Natural killer cell (primary cell): ENCODE data around the gene SYT13. TPM values are rescaled to one million over a fixed set of nuclear protein-coding genes. Genes with fewer than 3 reads are reported as not detected.

ENCODE experiments used
- ATAC-seq, 3 donors: fragments of 150-1000 bp in 2 of 3; fragments of 200-7000 bp in 1 of 3; cut with Tn5 transposase; 1 replicate in 1 of 3; 2 replicates in 2 of 3; pipeline ENCODE4 v1.10.0; 2021; ENCODE audit warnings: mild to moderate bottlenecking in 2 of 3, moderate library complexity in 2 of 3
- DNase-seq, 2 donors: peaks; one replicate each; pipeline versions ENCODE4 v3.0.0 to v3.0.0-alpha.2; 2013 to 2021; ENCODE audit warnings: mixed read lengths in 1 of 2
- H3K27ac ChIP-seq: one replicate; pipeline ENCODE4 v1.5.1; 2013; ENCODE audit warnings: mild to moderate bottlenecking, low read length
- H3K27me3 ChIP-seq: one replicate; pipeline ENCODE4 v1.6.1; 2013; ENCODE audit warnings: low read length; ENCODE audit not compliant: control insufficient read depth, insufficient read depth
- H3K36me3 ChIP-seq: one replicate; pipeline ENCODE4 v1.6.1; 2013; ENCODE audit warnings: low read length; ENCODE audit not compliant: control insufficient read depth, insufficient read depth
- H3K4me1 ChIP-seq: one replicate; pipeline ENCODE4 v1.6.1; 2013; ENCODE audit warnings: low read length; ENCODE audit not compliant: control insufficient read depth, insufficient read depth
- H3K4me3 ChIP-seq: one replicate; pipeline ENCODE4 v1.5.1; 2013; ENCODE audit warnings: low read length
- H3K9me3 ChIP-seq: one replicate; pipeline ENCODE4 v1.6.1; 2013; ENCODE audit warnings: low read length; ENCODE audit not compliant: control insufficient read depth, insufficient read depth
- H3K27ac Mint-ChIP-seq, 2 donors: one replicate each; pipeline ENCODE4 v1.8.0; 2022; ENCODE audit warnings: mild to moderate bottlenecking in 2 of 2, mixed read lengths in 2 of 2, moderate library complexity in 1 of 2
- H3K27me3 Mint-ChIP-seq, 2 donors: one replicate each; pipeline ENCODE4 v1.8.0; 2022; ENCODE audit warnings: low read depth in 2 of 2, mixed read lengths in 2 of 2
- H3K36me3 Mint-ChIP-seq: one replicate; pipeline ENCODE4 v1.8.0; 2022; ENCODE audit warnings: mixed read lengths
- H3K4me1 Mint-ChIP-seq, 2 donors: one replicate each; pipeline ENCODE4 v1.8.0; 2022; ENCODE audit warnings: mixed read lengths in 2 of 2
- H3K4me3 Mint-ChIP-seq: one replicate; pipeline ENCODE4 v1.8.0; 2022; ENCODE audit warnings: mild to moderate bottlenecking, moderate library complexity, mixed read lengths
- H3K9me3 Mint-ChIP-seq, 2 donors: one replicate each; pipeline ENCODE4 v1.8.0; 2022; ENCODE audit warnings: mixed read lengths in 2 of 2
- CTCF ChIP-seq: fragments of 200-600 bp; IDR thresholded peaks from one replicate; pipeline ENCODE4 v1.8.0; 2022; ENCODE audit warnings: antibody characterized with exemption
- WGBS: methylation state at CpG from one replicate; pipeline ENCODE4 v1.1.7; 2013; ENCODE audit warnings: missing lambda C conversion rate; ENCODE audit not compliant: insufficient coverage; 5-methylcytosine and 5-hydroxymethylcytosine counted together
- intact Hi-C: fragments of 100-400 bp; cut with micrococcal nuclease; formaldehyde crosslinking; loops from one replicate; pipeline ENCODE4 v1.14.2; 2022
- total RNA-seq, 4 donors: library from RNA; stranded (reverse); fragments of 120-200 nt in 1 of 4; gene quantifications; one replicate each; pipeline versions ENCODE4 v1.2.3 to v1.2.4, GENCODE V29; 2013 to 2022

The SYT13 gene
- total RNA-seq, 3 donors from 2014 or later (not counting 1 experiment from before 2014, with no cell fraction given), result not detected

DNA sequence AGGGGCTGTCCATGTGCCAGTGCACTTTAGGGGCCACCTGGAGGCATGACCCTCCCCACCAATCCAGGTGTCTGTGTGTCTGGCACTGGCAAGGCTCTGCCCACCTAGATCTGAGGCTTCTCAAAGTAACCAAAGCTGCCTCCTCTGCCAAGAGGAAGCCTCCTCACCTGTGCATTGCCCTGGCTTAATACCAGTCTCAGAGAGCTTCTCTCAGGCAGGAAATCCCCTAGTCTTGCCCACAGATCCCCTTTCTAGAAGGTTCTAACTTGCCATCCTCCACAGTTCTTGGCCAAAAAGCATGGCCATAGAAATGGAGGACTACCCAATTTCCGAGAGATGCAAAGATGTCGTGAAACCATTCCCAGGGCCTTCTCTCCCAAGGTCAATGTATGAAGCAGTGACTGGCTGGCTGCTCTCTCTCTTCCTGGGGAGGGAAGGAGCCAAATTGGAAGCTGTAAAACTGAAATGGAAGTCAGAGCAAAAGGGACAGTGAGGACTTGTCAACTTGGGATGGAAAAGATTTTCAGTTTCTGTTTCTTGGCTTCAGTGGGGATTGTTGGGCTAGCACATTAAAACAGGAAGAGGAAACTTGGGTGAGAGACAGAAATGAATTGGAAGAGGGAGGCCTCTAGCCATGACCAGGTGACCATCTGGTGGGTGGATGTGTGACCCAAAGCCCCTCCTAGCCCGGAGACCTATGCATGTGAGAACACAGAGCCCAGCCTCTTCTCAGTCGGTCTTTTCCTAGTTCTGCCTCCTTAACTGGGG lies 70.9 kb downstream of the SYT13 start:
- H3K4me3 Mint-ChIP-seq, result no peak overlapping the region
- intact Hi-C loops, result no loop called here
- no peaks in the 10 kb centered on the region for H3K27me3 Mint-ChIP-seq
- H3K36me3 Mint-ChIP-seq, result no peaks in the 10 kb centered on the region
- Histone ChIP-seq H3K27me3 (no peaks in the 10 kb centered on the region), H3K4me3 (no peak overlapping the region), H3K9me3 (no peaks in the 10 kb centered on the region), H3K36me3 (no peaks in the 10 kb centered on the region), H3K27ac (no peak overlapping the region), H3K4me1 (no peaks in the 10 kb centered on the region)
- H3K4me1 Mint-ChIP-seq, result peaks cover 8 to 11% of the 10 kb centered on the region in 2 donors
- no peaks in the 10 kb centered on the region for H3K9me3 Mint-ChIP-seq
- DNase-seq (no peak), ATAC-seq (peak in 1 of 3 donors; percentile 18)
- H3K27ac Mint-ChIP-seq, result no peak overlapping the region
- TF ChIP-seq CTCF, result no peak
- 89% methylated on average over 4 of the region's 4 CpGs for WGBS

DNA sequence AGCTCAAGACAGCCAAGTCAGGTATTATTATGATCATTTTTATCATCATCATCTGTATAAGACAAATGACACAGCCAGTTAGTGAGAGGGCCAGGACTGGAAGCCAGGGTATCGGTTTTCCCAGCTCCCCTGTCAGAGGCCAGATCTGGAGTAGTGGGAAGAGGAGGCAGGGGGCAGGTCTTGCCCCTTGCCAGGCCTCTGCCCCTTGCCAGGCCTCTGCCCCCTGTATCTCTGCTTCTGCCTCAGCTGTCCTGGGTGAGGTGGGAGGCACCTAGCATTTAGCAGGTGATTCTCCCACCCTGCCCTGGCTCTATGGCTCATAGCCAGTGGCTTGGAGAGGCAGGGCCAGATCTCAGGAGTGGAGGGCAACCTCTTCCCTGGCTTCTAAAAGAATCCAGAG lies 72.4 kb downstream of the SYT13 start:
- no peaks in the 10 kb centered on the region for H3K27me3 Mint-ChIP-seq
- no peak overlapping the region for H3K27ac ChIP-seq
- no peaks in the 10 kb centered on the region for H3K4me1 ChIP-seq
- WGBS, result 91% methylated on average over 1 of the region's 1 CpG
- no peak overlapping the region for H3K27ac Mint-ChIP-seq
- no peak overlapping the region for H3K4me3 ChIP-seq
- H3K9me3 ChIP-seq, result no peaks in the 10 kb centered on the region
- H3K4me1 Mint-ChIP-seq, result peaks cover 11 to 17% of the 10 kb centered on the region in 2 donors
- DNase-seq (no peak), ATAC-seq (no peak)
- H3K36me3 ChIP-seq, result peaks cover 1% of the 10 kb centered on the region
- no peak overlapping the region for H3K4me3 Mint-ChIP-seq
- intact Hi-C loops, result no loop called here
- TF ChIP-seq CTCF, result no peak
- H3K9me3 Mint-ChIP-seq, result no peaks in the 10 kb centered on the region
- no peaks in the 10 kb centered on the region for H3K27me3 ChIP-seq
- no peaks in the 10 kb centered on the region for H3K36me3 Mint-ChIP-seq

DNA sequence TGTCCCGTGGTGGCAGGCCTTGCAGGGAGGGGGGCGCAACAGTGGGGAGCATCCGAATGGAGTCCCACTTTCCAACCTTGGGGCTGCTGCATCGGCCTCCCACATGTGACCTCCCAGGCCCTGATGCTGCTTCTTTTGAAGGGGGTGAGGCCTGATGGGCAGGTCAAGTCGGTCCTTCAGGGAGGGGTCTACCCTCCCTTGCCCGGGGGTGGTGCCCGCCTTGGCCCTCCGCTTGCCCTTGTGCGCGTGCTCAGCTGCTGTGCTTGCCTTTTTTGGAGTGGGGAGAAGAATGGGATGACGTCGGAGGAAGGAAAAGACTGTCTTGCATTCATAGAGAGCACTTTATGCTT lies 72.8 kb downstream of the SYT13 start:
- intact Hi-C loops, result no loop called here
- ATAC-seq, result no peak
- no peak for DNase-seq
- WGBS, result 96% methylated on average over 12 of the region's 12 CpGs
- Histone ChIP-seq H3K4me1 (no peaks in the 10 kb centered on the region), H3K36me3 (peaks cover 4% of the 10 kb centered on the region), H3K27me3 (no peaks in the 10 kb centered on the region), H3K9me3 (no peaks in the 10 kb centered on the region), H3K4me3 (no peak overlapping the region), H3K27ac (no peak overlapping the region)
- no peaks in the 10 kb centered on the region for H3K9me3 Mint-ChIP-seq
- peaks cover 11 to 17% of the 10 kb centered on the region in 2 donors for H3K4me1 Mint-ChIP-seq
- no peak for TF ChIP-seq CTCF
- H3K27me3 Mint-ChIP-seq, result no peaks in the 10 kb centered on the region
- no peak overlapping the region for H3K4me3 Mint-ChIP-seq
- no peak overlapping the region for H3K27ac Mint-ChIP-seq
- H3K36me3 Mint-ChIP-seq, result no peaks in the 10 kb centered on the region
